IMR-90 (cell line): Measurements from ENCODE around the gene TAF11L3. TPM values are rescaled to one million over a fixed set of nuclear protein-coding genes. Genes with fewer than 3 reads are reported as not detected.
"Not testable (repeated sequence)": the region's sequence is repeated elsewhere in the genome, so short reads cannot be mapped to it uniquely, and the experiment has no call there.

Source experiments
- ATAC-seq: fragments of 200-7000 bp; cut with Tn5 transposase; 2 replicates; pipeline ENCODE4 v1.9.1; 2020; ENCODE audit warnings: low read depth, mild to moderate bottlenecking, moderate library complexity
- BruUV-seq: library from RNA; stranded (reverse); fragments of 400-500 nt; replicated peaks from 2 replicates; lab custom pipeline; 2021; lab: Mats Ljungman, UMichigan
- CTCF ChIA-PET: fragments of 300-600 bp; formaldehyde crosslinking; extraction: SDS; loops from one replicate; lab custom pipeline; 2021; ENCODE audit warnings: antibody characterized with exemption; lab: Yijun Ruan, JAX
- POLR2A ChIA-PET: fragments of 300-600 bp; sonication (Branson Sonifier 250); formaldehyde crosslinking; loops from one replicate; lab custom pipeline; 2022; ENCODE audit warnings: antibody characterized with exemption; ENCODE audit not compliant: unreplicated experiment; lab: Charles Lee
- DNase-seq: peaks from one replicate; pipeline ENCODE4 v3.0.0; 2013
- H2AFZ ChIP-seq: replicated peaks from 2 replicates; pipeline ENCODE3; 2013; ENCODE audit warnings: low read length, mild to moderate bottlenecking; ENCODE audit not compliant: poor library complexity
- H2AK5ac ChIP-seq: 2 replicates; pipeline ENCODE4 v1.6.1; 2013; ENCODE audit warnings: low read depth, low read length, inconsistent platforms
- H2AK9ac ChIP-seq: replicated peaks from 2 replicates; pipeline ENCODE3; 2013; ENCODE audit warnings: mild to moderate bottlenecking, low read depth, low read length, moderate library complexity; ENCODE audit not compliant: poor library complexity
- H2BK120ac ChIP-seq: 2 replicates; pipeline ENCODE4 v1.6.1; 2013; ENCODE audit warnings: low read depth, low read length, inconsistent platforms
- H2BK15ac ChIP-seq: 3 replicates; pipeline ENCODE4 v1.6.1; 2013; ENCODE audit warnings: low read depth, low read length, inconsistent platforms
- H2BK20ac ChIP-seq: 2 replicates; pipeline ENCODE4 v1.6.1; 2013; ENCODE audit warnings: low read depth, mild to moderate bottlenecking, inconsistent platforms, low read length, moderate library complexity
- H2BK5ac ChIP-seq: 2 replicates; pipeline ENCODE4 v1.6.1; 2013; ENCODE audit warnings: mild to moderate bottlenecking, low read depth, low read length, inconsistent platforms; ENCODE audit not compliant: poor library complexity, severe bottlenecking
- H3K14ac ChIP-seq: replicated peaks from 2 replicates; pipeline ENCODE4 v1.6.1; 2013; ENCODE audit warnings: low read depth, low read length, inconsistent platforms
- H3K18ac ChIP-seq: 2 replicates; pipeline ENCODE4 v1.6.1; 2013; ENCODE audit warnings: low read depth, low read length, control low read depth
- H3K23ac ChIP-seq: 2 replicates; pipeline ENCODE4 v1.6.1; 2013; ENCODE audit warnings: low read depth, low read length, inconsistent platforms
- H3K27ac ChIP-seq: 2 replicates; pipeline ENCODE4 v1.5.1; 2013; ENCODE audit warnings: mild to moderate bottlenecking, control low read depth, low read length; ENCODE audit not compliant: insufficient read depth
- H3K27me3 ChIP-seq: 2 replicates; pipeline ENCODE4 v1.6.1; 2013; ENCODE audit warnings: low read length; ENCODE audit not compliant: control insufficient read depth, insufficient read depth
- H3K36me3 ChIP-seq: 2 replicates; pipeline ENCODE4 v1.6.1; 2013; ENCODE audit warnings: low read length, mixed read lengths; ENCODE audit not compliant: control insufficient read depth, insufficient read depth
- H3K4ac ChIP-seq: 2 replicates; pipeline ENCODE4 v1.6.1; 2013; ENCODE audit warnings: low read depth, low read length, inconsistent platforms
- H3K4me1 ChIP-seq: 2 replicates; pipeline ENCODE4 v1.6.1; 2013; ENCODE audit warnings: low read length, mixed read lengths; ENCODE audit not compliant: control insufficient read depth, insufficient read depth
- H3K4me2 ChIP-seq: 2 replicates; pipeline ENCODE4 v1.6.1; 2013; ENCODE audit warnings: low read depth, mild to moderate bottlenecking, control low read depth, low read length, moderate library complexity
- H3K4me3 ChIP-seq: 2 replicates; pipeline ENCODE4 v1.5.1; 2013; ENCODE audit warnings: low read depth, mild to moderate bottlenecking, control low read depth, low read length, moderate library complexity; ENCODE audit not compliant: insufficient read depth
- H3K56ac ChIP-seq: 2 replicates; pipeline ENCODE4 v1.6.1; 2013; ENCODE audit warnings: low read length, inconsistent platforms; ENCODE audit not compliant: insufficient read depth; ENCODE audit errors: extremely low read depth
- H3K79me1 ChIP-seq, 2 experiments: 2 replicates each; pipeline ENCODE4 v1.6.1; 2013; ENCODE audit warnings: low read length in 2 of 2, inconsistent platforms in 1 of 2, low read depth in 1 of 2
- H3K9ac ChIP-seq: 2 replicates; pipeline ENCODE4 v1.6.1; 2013; ENCODE audit warnings: low read depth, low read length, control low read depth
- H3K9me1 ChIP-seq: 2 replicates; pipeline ENCODE4 v1.6.1; 2013; ENCODE audit warnings: low read length, inconsistent platforms; ENCODE audit not compliant: insufficient read depth
- H3K9me3 ChIP-seq: 2 replicates; pipeline ENCODE4 v1.6.1; 2013; ENCODE audit warnings: low read length; ENCODE audit not compliant: control insufficient read depth, insufficient read depth
- H4K20me1 ChIP-seq: 2 replicates; pipeline ENCODE4 v1.6.1; 2013; ENCODE audit warnings: low read length, inconsistent platforms; ENCODE audit not compliant: insufficient read depth
- H4K5ac ChIP-seq: 2 replicates; pipeline ENCODE4 v1.6.1; 2013; ENCODE audit warnings: mild to moderate bottlenecking, low read depth, low read length, control low read depth
- H4K8ac ChIP-seq, 2 experiments: 2 replicates each; pipeline ENCODE4 v1.6.1; 2013; ENCODE audit warnings: low read depth in 2 of 2, low read length in 2 of 2, control low read depth in 1 of 2, inconsistent platforms in 1 of 2
- H4K91ac ChIP-seq: 2 replicates; pipeline ENCODE4 v1.6.1; 2013; ENCODE audit warnings: low read depth, low read length, inconsistent platforms; ENCODE audit not compliant: insufficient read depth
- CTCF ChIP-seq: conservative IDR thresholded peaks from 2 replicates; pipeline ENCODE4 v1.5.1; 2012; ENCODE audit warnings: mild to moderate bottlenecking, low read depth, low read length, improper control_type of control experiment
- WGBS, 2 experiments: methylation state at CpG; one replicate each; pipeline versions ENCODE4 v1.1.5 to v1.1.7; 2013; ENCODE audit warnings: missing lambda C conversion rate in 2 of 2; ENCODE audit not compliant: insufficient read length in 1 of 2; ENCODE audit errors: extremely low coverage in 2 of 2; 5-methylcytosine and 5-hydroxymethylcytosine counted together
- dilution Hi-C: fragments of 300-500 bp; cut with HindIII; formaldehyde crosslinking; loops from one replicate; pipeline ENCODE4 v1.14.3; 2018; ENCODE audit warnings: low sequenced_read_pairs; ENCODE audit not compliant: unreplicated experiment
- in situ Hi-C: fragments of 300-500 bp; cut with MboI; formaldehyde crosslinking; loops from 3 replicates; pipeline ENCODE4 v1.14.3; 2019; ENCODE audit warnings: low sequenced_read_pairs, inconsistent platforms, mixed read lengths
- intact Hi-C: fragments of 100-400 bp; cut with micrococcal nuclease; formaldehyde crosslinking; loops from 2 replicates; pipeline ENCODE4 v1.10.0; 2022
- polyA plus RNA-seq, 3 experiments: library from polyadenylated mRNA; depleted of rRNA; stranded (reverse); fragments of >200 nt; gene quantifications; 2 replicates each; pipeline ENCODE4 v1.2.3, GENCODE V29; 2012; ENCODE audit warnings: low replicate concordance in 1 of 3
- total RNA-seq: library from RNA; depleted of rRNA; stranded (reverse); fragments of >200 nt; gene quantifications from 2 replicates; pipeline ENCODE4 v1.2.3, GENCODE V29; 2012

The TAF11L3 gene
- total and polyA plus RNA-seq, 2 of the 4 experiments (the other 2 are of a cell fraction), result not detected

GRCh38 chr5:17497446-17497845 lies 20.7 kb upstream of the TAF11L3 start:
- intact Hi-C loops (no loop called here), in situ Hi-C loops (no loop called here), dilution Hi-C loops (no loop called here)
- Histone ChIP-seq H3K23ac (no peak overlapping the region), H3K4ac (no peak overlapping the region), H2BK120ac (no peak overlapping the region), H3K9ac (no peak overlapping the region), H3K36me3 (no peaks in the 10 kb centered on the region), H2BK15ac (no peak overlapping the region), H2BK5ac (no peak overlapping the region), H3K27me3 (peaks cover 4% of the 10 kb centered on the region), H2BK20ac (no peak overlapping the region), H3K9me3 (no peaks in the 10 kb centered on the region), H3K9me1 (no peaks in the 10 kb centered on the region), H3K4me1 (no peaks in the 10 kb centered on the region), H3K4me3 (no peak overlapping the region), H4K91ac (no peak overlapping the region), H3K18ac (no peak overlapping the region), H3K4me2 (no peak overlapping the region), H2AFZ (no peak overlapping the region), H4K20me1 (no peaks in the 10 kb centered on the region), H3K14ac (no peak overlapping the region), H3K27ac (no peak overlapping the region), H4K8ac (no peak overlapping the region), H2AK9ac (no peak overlapping the region), H4K5ac (no peak overlapping the region), H2AK5ac (no peak overlapping the region), H3K79me1 (no peaks in the 10 kb centered on the region), H3K56ac (no peak overlapping the region)
- ChIA-PET CTCF (no interaction called here), POLR2A (no interaction called here)
- ATAC-seq, result no peak
- no peak for TF ChIP-seq CTCF
- whole genome bisulfite sequencing, 2 experiments, result no CpG with 5 or more reads among the region's 4 CpGs
- no TSS peak for BruUV-seq
- DNase-seq, result no peak

GRCh38 chr5:17497931-17498330 lies 20.2 kb upstream of the TAF11L3 start, which contains the start of gene TAF11L2:
TAF11L2 (plus strand) TSS chr5:17498231.
- H2AFZ ChIP-seq, H3K9me1 ChIP-seq, H3K14ac ChIP-seq, H4K91ac ChIP-seq, H3K4me3 ChIP-seq, H3K79me1 ChIP-seq, ATAC-seq, H3K36me3 ChIP-seq, H2BK15ac ChIP-seq, H3K56ac ChIP-seq, H2AK5ac ChIP-seq, H3K18ac ChIP-seq, H4K20me1 ChIP-seq, intact Hi-C loops, H3K27me3 ChIP-seq, CTCF ChIA-PET, BruUV-seq, H2BK5ac ChIP-seq, H4K5ac ChIP-seq, in situ Hi-C loops, H3K23ac ChIP-seq, H3K9me3 ChIP-seq, POLR2A ChIA-PET, H3K27ac ChIP-seq, H3K9ac ChIP-seq, H3K4me2 ChIP-seq, H3K4ac ChIP-seq, H4K8ac ChIP-seq, H2BK120ac ChIP-seq, H3K4me1 ChIP-seq, DNase-seq, H2AK9ac ChIP-seq, H2BK20ac ChIP-seq, dilution Hi-C loops: not testable (repeated sequence)
- 92% methylated on average over 2 of the region's 8 CpGs; no CpG with 5 or more reads in 1 of the 2 experiments for WGBS, 2 experiments
